NCI-H526 (cell line): ENCODE results near the gene FBP1.
"Not testable (repeated sequence)": the region's sequence is repeated elsewhere in the genome, so short reads cannot be mapped to it uniquely, and the experiment has no call there.

Experiments
- DNase-seq, 2 experiments: peaks; one replicate each; lab custom pipeline; 2025; lab: John Stamatoyannopoulos, UW

Gene FBP1

GRCh38 chr9:94576131-94576530 lies 63.2 kb downstream of the FBP1 start:
- no peak for DNase-seq

- DNase-seq = no peak
These were observed 70.2 kb downstream of the FBP1 start for GRCh38 chr9:94568972-94569712.

- no peak for DNase-seq
These were observed 70.9 kb downstream of the FBP1 start for GRCh38 chr9:94568250-94568889.

GRCh38 chr9:94567271-94567670 lies 72.0 kb downstream of the FBP1 start:
- no peak for DNase-seq

GRCh38 chr9:94566550-94566949 lies 72.8 kb downstream of the FBP1 start:
- no peak for DNase-seq

- DNase-seq = not testable (repeated sequence)
These were observed 75.0 kb downstream of the FBP1 start for GRCh38 chr9:94564279-94564678.

GRCh38 chr9:94563548-94563947 lies 75.8 kb downstream of the FBP1 start:
- DNase-seq = no peak

GRCh38 chr9:94560237-94560636 lies 79.1 kb downstream of the FBP1 start:
- no peak for DNase-seq

- DNase-seq = no peak
These were observed 81.9 kb downstream of the FBP1 start for GRCh38 chr9:94557376-94557775.

GRCh38 chr9:94554439-94555331 lies 84.6 kb downstream of the FBP1 start, which contains the start of gene PCAT7:
Gene PCAT7 (plus strand): TSS chr9:94555083.
- peak; percentile 67 to 90 for DNase-seq

- DNase-seq = no peak
These were observed 85.3 kb downstream of the FBP1 start for GRCh38 chr9:94554078-94554438.
